ENCODE data around the gene PRKAG2. TPM values are rescaled to one million over a fixed set of nuclear protein-coding genes. Genes with fewer than 3 reads are reported as not detected.

The PRKAG2 gene
- total and polyA plus RNA-seq, 2 of the 8 experiments (the other 6 are each of a cell fraction or from before 2014, with no cell fraction given): 7.5 to 18.1 TPM

GRCh38 chr7:151819866-151820265 is 57.0 kb downstream of the PRKAG2 start (continued):
- TF ChIP-seq CHD7 (IDR thresholded peaks at IDR 0.05; ENCODE audit: insufficient replicate concordance, low read length) (no peak), EP300 (IDR thresholded peaks at IDR 0.05; ENCODE audit: borderline replicate concordance in 1 of 2, low read depth in 2 of 2, low read length in 2 of 2) (no peak), ZNF274 (IDR thresholded peaks at IDR 0.05; ENCODE audit: borderline replicate concordance, extremely low read depth, low read length) (no peak), POLR2A (IDR thresholded peaks at IDR 0.05; ENCODE audit: control extremely low read depth in 1 of 2, low read depth in 2 of 2, low read length in 2 of 2) (no peak), MAFK (IDR thresholded peaks at IDR 0.05; ENCODE audit: low read depth, low read length) (no peak), SP1 (IDR thresholded peaks at IDR 0.05; ENCODE audit: low read depth, low read length) (no peak), E2F6 (IDR thresholded peaks at IDR 0.05) (no peak), CBX5 (IDR thresholded peaks at IDR 0.05; ENCODE audit: low read depth, low read length) (no peak)
- TF ChIP-seq, protein P1, sequence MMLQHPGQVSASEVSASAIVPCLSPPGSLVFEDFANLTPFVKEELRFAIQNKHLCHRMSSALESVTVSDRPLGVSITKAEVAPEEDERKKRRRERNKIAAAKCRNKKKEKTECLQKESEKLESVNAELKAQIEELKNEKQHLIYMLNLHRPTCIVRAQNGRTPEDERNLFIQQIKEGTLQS (IDR thresholded peaks at IDR 0.05; ENCODE audit: insufficient read depth, low read depth, low read length): no peak
- TF ChIP-seq, protein P2, sequence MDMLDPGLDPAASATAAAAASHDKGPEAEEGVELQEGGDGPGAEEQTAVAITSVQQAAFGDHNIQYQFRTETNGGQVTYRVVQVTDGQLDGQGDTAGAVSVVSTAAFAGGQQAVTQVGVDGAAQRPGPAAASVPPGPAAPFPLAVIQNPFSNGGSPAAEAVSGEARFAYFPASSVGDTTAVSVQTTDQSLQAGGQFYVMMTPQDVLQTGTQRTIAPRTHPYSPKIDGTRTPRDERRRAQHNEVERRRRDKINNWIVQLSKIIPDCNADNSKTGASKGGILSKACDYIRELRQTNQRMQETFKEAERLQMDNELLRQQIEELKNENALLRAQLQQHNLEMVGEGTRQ (IDR thresholded peaks at IDR 0.05; ENCODE audit: low read length): no peak

Data from H1 (cell line).